HEK293T (cell line): Measurements from ENCODE around the gene GPR107.
"Not testable (repeated sequence)": the region's sequence is repeated elsewhere in the genome, so short reads cannot be mapped to it uniquely, and the experiment has no call there.

ENCODE experiments used
- CTCF ChIA-PET: fragments of 350-600 bp; formaldehyde crosslinking; extraction: SDS; loops from one replicate; lab custom pipeline; 2021; ENCODE audit warnings: antibody characterized with exemption, inconsistent platforms; lab: Yijun Ruan, JAX
- POLR2A ChIA-PET: fragments of 350-600 bp; formaldehyde crosslinking; extraction: SDS; loops from one replicate; lab custom pipeline; 2020; ENCODE audit warnings: antibody characterized with exemption, inconsistent platforms; lab: Yijun Ruan, JAX
- DNase-seq: peaks from one replicate; pipeline ENCODE4 v3.0.0; 2012; ENCODE audit warnings: mixed read lengths; ENCODE audit errors: extremely low spot score
- ARNT ChIP-seq: fragments of 450-650 bp; IDR thresholded peaks from 2 replicates; pipeline ENCODE4 v1.6.1; 2017; ENCODE audit warnings: mild to moderate bottlenecking
- BHLHE40 ChIP-seq: fragments of 450-650 bp; IDR thresholded peaks from 2 replicates; pipeline ENCODE4 v1.6.1; 2016; ENCODE audit warnings: mild to moderate bottlenecking, moderate library complexity, borderline replicate concordance
- CTBP1 ChIP-seq: fragments of 450-650 bp; IDR thresholded peaks from 2 replicates; pipeline ENCODE4 v1.6.1; 2016; ENCODE audit warnings: borderline replicate concordance
- ELF4 ChIP-seq: fragments of 450-650 bp; IDR thresholded peaks from 2 replicates; pipeline ENCODE4 v1.6.1; 2017; ENCODE audit warnings: antibody characterized with exemption
- FOXA1 ChIP-seq: fragments of 450-650 bp; IDR thresholded peaks from 2 replicates; pipeline ENCODE4 v1.6.1; 2016; ENCODE audit warnings: mild to moderate bottlenecking
- FOXK2 ChIP-seq: fragments of 450-650 bp; IDR thresholded peaks from 2 replicates; pipeline ENCODE4 v1.6.1; 2016; ENCODE audit warnings: mild to moderate bottlenecking
- FOXM1 ChIP-seq: fragments of 450-650 bp; IDR thresholded peaks from 2 replicates; pipeline ENCODE4 v1.6.1; 2017; ENCODE audit warnings: mild to moderate bottlenecking, borderline replicate concordance
- L3MBTL2 ChIP-seq: fragments of 450-650 bp; conservative IDR thresholded peaks from 2 replicates; pipeline ENCODE4 v1.6.1; 2016; ENCODE audit warnings: mild to moderate bottlenecking
- LEF1 ChIP-seq: fragments of 450-650 bp; IDR thresholded peaks from 2 replicates; pipeline ENCODE4 v1.6.1; 2017; ENCODE audit warnings: mild to moderate bottlenecking, borderline replicate concordance
- NFRKB ChIP-seq: fragments of 450-650 bp; IDR thresholded peaks from 2 replicates; pipeline ENCODE4 v1.6.1; 2016; ENCODE audit warnings: mild to moderate bottlenecking, moderate library complexity
- SP1 ChIP-seq: fragments of 450-650 bp; IDR thresholded peaks from 2 replicates; pipeline ENCODE4 v1.6.1; 2017
- SUZ12 ChIP-seq: fragments of 450-650 bp; IDR thresholded peaks from 2 replicates; pipeline ENCODE4 v1.6.1; 2016; ENCODE audit warnings: mild to moderate bottlenecking
- TARDBP ChIP-seq: fragments of 450-650 bp; IDR thresholded peaks from 2 replicates; pipeline ENCODE4 v1.6.1; 2016
- ZNF384 ChIP-seq: fragments of 450-650 bp; IDR thresholded peaks from 2 replicates; pipeline ENCODE4 v1.6.1; 2016
- TF ChIP-seq, protein P1 (sequence below): fragments of 450-650 bp; IDR thresholded peaks from 2 replicates; pipeline ENCODE4 v1.6.1; 2016

The GPR107 gene

DNA sequence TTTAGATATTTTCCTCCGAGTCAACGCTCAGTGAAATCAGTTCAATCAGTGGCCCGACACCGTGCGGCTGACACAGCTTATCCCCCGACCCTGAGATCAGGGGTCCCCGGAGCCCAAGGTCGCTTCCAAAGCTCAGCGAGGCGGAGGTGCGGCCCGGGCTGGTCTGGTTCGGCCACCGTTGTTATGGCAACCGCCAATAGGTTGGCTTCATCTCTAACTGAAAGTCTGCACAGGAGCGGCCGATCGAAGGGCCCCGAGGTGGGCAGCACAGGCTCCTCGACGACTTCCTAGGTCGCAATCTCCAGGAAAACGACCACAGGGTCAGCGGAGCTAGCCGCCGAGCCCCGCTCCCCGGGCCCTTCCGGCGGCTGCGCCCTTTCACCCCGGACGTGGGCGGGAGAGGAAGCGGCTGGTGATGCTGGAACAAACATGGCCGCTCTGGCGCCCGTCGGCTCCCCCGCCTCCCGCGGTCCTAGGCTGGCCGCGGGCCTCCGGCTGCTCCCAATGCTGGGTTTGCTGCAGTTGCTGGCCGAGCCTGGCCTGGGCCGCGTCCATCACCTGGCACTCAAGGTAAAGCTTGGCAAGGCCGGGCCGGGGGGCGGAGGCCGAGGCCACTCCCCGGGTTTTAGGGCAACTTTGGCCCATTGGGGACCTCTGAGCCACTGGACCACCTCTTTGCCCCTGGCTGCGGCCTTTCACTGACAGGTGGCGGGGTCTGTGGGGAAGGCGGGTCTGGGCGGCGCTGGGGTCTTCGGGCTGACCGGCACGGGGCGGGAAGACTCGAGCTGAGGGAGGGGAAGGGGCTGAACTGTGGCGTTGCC, at the start of gene GPR107:
Gene GPR107 (plus strand): TSS at position 403 of the 821 bp plus-strand sequence. CDS start 27 bp downstream, at position 430.
- ChIA-PET POLR2A (interaction anchor here (0.8 to 1.8 kb wide), 10 partner anchors 9 to 207 kb away, joined by 3 to 15 read pairs (median 4); partner anchors contain the start of gene FNBP1), CTCF (interaction anchor here (1.1 kb wide), 1 partner anchor 9 kb away, joined by 3 read pairs; no protein-coding TSS in a partner anchor)
- DNase-seq = peak; percentile 88
- no peak for TF ChIP-seq ELF4
- TF ChIP-seq SP1 = no peak
- TF ChIP-seq, protein P1, sequence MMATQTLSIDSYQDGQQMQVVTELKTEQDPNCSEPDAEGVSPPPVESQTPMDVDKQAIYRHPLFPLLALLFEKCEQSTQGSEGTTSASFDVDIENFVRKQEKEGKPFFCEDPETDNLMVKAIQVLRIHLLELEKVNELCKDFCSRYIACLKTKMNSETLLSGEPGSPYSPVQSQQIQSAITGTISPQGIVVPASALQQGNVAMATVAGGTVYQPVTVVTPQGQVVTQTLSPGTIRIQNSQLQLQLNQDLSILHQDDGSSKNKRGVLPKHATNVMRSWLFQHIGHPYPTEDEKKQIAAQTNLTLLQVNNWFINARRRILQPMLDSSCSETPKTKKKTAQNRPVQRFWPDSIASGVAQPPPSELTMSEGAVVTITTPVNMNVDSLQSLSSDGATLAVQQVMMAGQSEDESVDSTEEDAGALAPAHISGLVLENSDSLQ = no peak
- no peak for TF ChIP-seq FOXK2
- TF ChIP-seq LEF1 = no peak

DNA sequence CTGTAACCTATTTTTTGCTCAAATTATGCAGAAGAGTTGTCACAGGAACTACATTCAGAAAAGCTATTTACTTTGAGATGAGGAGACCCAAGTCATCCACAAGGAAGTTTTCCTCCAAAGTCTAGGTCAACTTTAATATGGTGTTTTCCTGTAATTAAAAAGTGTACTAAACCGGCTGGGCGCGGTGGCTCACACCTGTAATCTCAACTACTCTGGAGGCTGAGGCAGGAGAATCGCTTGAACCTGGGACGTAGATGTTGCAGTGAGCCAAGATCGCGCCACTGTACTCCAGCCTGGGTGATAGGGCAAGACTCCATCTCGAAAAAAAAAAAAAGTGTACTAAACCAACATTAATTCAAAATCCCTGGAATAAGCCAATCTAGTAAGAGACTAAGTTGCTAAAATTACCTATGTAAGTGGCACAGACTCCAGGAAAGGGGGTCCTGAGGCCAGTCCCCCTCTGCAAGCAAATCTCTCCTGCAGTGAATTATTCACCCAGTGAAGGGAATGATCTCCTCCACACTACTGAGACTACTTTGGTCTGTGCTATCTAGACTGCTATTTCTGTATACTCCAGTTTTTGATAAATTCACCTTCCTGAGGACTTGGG, 49.7 kb upstream of the GPR107 start:
- CTCF ChIA-PET = interaction anchor here (0.7 kb wide), 1 partner anchor 29 kb away, joined by 3 read pairs; no protein-coding TSS in a partner anchor
- no peak for DNase-seq
- TF ChIP-seq SUZ12 (no peak), SP1 (no peak), ELF4 (no peak), CTBP1 (no peak), FOXM1 (no peak), ZNF384 (no peak), BHLHE40 (no peak), ARNT (no peak), LEF1 (no peak)
- POLR2A ChIA-PET = no interaction called here

DNA sequence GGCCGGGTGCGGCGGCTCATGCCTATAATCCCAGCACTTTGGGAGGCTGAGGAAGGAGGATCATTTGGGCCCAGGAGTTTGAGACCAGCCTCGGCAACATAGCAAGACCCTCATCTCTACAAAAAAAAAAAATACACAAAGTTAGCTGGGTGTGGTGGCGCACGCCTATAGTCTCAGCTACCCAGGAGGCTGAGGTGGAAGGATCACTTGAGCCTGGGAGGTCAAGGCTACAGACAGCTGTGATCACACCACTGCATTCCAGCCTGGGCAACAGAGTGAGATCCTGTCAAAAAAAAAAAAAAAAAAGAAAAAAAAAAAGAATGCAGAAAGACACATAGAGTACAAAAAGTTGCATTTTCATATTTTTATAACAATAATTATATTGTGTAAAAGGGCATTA, 46.8 kb upstream of the GPR107 start:
- POLR2A ChIA-PET, DNase-seq, CTCF ChIA-PET: not testable (repeated sequence)

DNA sequence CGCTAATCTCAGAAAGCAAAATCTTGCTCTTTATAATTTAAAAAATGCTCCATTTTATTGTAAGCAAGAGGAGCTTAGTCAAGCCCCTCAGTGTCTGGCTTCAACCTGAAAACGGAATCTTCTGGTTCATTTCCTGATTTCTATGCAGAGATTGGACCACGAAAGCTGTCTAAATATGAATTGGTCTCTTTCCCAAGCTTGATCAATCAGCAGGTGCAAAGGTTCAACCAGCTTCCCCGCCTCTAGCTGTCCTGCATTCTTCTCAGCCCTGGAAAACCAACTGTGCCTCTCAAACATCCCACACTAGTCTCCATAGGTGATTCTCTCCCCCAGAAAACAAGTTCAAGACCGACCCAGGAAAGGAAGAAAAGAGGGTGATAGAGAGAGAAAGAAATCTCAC, 45.2 kb upstream of the GPR107 start:
- CTCF ChIA-PET = no interaction called here
- POLR2A ChIA-PET = no interaction called here
- DNase-seq = no peak
- no peak for TF ChIP-seq SUZ12
- no peak for TF ChIP-seq NFRKB
- TF ChIP-seq L3MBTL2 = no peak
- no peak for TF ChIP-seq SP1
- TF ChIP-seq CTBP1 = no peak
- no peak for TF ChIP-seq FOXM1
- no peak for TF ChIP-seq TARDBP
- TF ChIP-seq ZNF384 = no peak
- no peak for TF ChIP-seq LEF1
- TF ChIP-seq FOXA1 = no peak
- TF ChIP-seq, protein P1 = no peak
- no peak for TF ChIP-seq FOXK2
- TF ChIP-seq ELF4 = no peak

DNA sequence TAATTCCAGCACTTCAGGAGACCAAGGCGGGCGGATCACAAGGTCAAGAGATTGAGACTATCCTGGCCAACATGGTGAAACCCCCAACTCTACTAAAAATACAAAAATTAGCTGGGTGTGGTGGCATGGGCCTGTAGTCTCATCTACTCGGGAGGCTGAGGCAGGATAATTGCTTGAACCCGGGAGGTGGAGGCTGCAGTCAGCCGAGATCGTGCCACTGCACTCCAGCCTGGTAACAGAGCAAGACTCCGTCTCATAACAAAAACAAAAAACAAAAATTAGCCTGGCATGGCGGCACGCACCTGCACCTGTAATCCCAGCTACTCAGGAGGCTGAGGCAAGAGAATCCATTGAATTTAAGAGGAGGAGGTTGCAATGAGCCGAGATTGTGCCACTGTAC, 44.2 kb upstream of the GPR107 start:
- POLR2A ChIA-PET, CTCF ChIA-PET, DNase-seq: not testable (repeated sequence)

DNA sequence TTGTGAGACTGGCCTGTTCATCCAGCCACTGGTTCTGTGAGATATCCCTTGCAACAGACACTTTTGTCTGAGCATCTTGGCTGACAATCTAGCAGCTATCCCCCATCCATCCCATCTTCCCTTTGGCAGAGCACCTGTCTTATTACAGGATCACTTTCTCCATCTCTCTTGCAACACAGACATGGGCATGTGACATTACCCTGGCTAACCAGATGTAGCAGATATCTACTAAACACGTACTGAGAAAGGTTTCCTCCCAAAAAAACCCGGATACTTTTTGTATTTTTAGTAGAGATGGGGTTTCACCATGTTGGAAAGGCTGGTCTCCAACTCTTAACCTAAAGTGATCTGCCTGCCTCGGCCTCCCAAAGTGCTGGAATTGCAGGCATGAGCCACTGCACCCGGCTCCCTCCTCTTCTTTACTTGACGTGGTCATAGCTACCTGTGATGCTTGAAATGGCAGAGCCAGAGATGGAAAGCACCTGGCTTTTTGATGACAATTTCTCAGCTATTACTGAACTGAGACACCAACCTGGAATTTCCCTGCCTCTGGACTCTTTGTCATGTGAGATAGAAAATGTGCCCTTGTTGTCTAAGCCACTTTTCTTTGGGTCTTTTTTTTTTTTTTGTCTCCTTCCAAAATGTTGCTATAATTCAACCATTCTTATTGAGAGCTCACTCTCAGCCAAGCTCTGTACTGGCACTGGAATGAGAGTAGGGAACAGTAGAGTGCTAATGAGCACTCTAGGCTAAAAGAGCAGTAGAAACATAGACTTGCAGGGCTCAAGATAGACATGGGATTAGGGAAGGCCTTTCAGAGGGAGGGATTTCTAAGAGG, 43.3 kb upstream of the GPR107 start:
- POLR2A ChIA-PET = no interaction called here
- CTCF ChIA-PET = no interaction called here
- TF ChIP-seq ELF4 = no peak
- no peak for DNase-seq

DNA sequence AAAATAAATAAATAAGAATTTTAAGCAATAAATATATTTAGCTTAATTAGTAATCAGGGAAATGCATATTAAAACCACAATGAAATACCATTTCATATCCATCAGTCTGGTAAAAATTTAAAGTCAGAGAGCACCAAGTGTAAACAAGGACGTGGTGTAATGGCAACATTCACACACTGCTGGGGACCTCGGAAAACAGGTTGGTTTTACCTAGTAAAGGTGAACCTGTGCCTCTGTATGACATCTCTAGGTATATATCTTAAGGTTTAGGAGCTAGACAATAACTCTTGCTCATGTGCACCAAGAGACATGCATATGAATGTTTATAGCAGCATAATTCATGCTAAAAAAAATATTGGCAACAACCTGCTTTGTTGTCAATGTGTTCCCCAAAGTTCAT, 40.4 kb upstream of the GPR107 start:
- CTCF ChIA-PET = no interaction called here
- DNase-seq = no peak
- no peak for TF ChIP-seq FOXA1
- TF ChIP-seq L3MBTL2 = no peak
- TF ChIP-seq CTBP1 = no peak
- no peak for TF ChIP-seq SP1
- no peak for TF ChIP-seq LEF1
- TF ChIP-seq TARDBP = no peak
- TF ChIP-seq BHLHE40 = no peak
- no peak for TF ChIP-seq ARNT
- TF ChIP-seq, protein P1 = no peak
- TF ChIP-seq FOXM1 = no peak
- no peak for TF ChIP-seq ZNF384
- no peak for TF ChIP-seq ELF4
- POLR2A ChIA-PET = no interaction called here
